Hepatocyte (in vitro differentiated cells): ENCODE data around the gene RAB3GAP2. TPM values are rescaled to one million over a fixed set of nuclear protein-coding genes. Genes with fewer than 3 reads are reported as not detected.

Experiments
- DNase-seq: peaks from one replicate; pipeline ENCODE4 v3.0.0-alpha.2; 2016; ENCODE audit warnings: low spot score
- H2AFZ ChIP-seq: fragments of 200-600 bp; sonication (generic); 2 replicates; pipeline ENCODE4 v1.6.0; 2016; ENCODE audit warnings: antibody characterized with exemption, mild to moderate bottlenecking
- H3K27ac ChIP-seq: fragments of 200-600 bp; sonication (generic); 2 replicates; pipeline ENCODE4 v1.5.1; 2016; ENCODE audit warnings: mild to moderate bottlenecking
- H3K27me3 ChIP-seq: fragments of 200-600 bp; sonication (generic); 2 replicates; pipeline ENCODE4 v1.6.1; 2016
- H3K36me3 ChIP-seq: fragments of 200-600 bp; sonication (generic); replicated peaks from 2 replicates; pipeline ENCODE4 v1.5.1; 2016; ENCODE audit warnings: low read depth; ENCODE audit not compliant: insufficient read depth
- H3K4me1 ChIP-seq: fragments of 200-600 bp; sonication (generic); 2 replicates; pipeline ENCODE4 v1.5.1; 2016; ENCODE audit warnings: mild to moderate bottlenecking, moderate library complexity; ENCODE audit not compliant: insufficient read depth
- H3K4me2 ChIP-seq: fragments of 200-600 bp; sonication (generic); 2 replicates; pipeline ENCODE4 v1.6.0; 2016
- H3K4me3 ChIP-seq: fragments of 200-600 bp; sonication (generic); 2 replicates; pipeline ENCODE4 v1.5.1; 2016; ENCODE audit warnings: mild to moderate bottlenecking
- H3K79me2 ChIP-seq: fragments of 200-600 bp; sonication (generic); 2 replicates; pipeline ENCODE4 v1.6.0; 2017; ENCODE audit warnings: mild to moderate bottlenecking
- H3K9me2 ChIP-seq: fragments of 200-600 bp; sonication (generic); replicated peaks from 2 replicates; pipeline ENCODE4 v1.6.0; 2017; ENCODE audit warnings: mild to moderate bottlenecking; ENCODE audit not compliant: insufficient read depth
- H3K9me3 ChIP-seq: fragments of 200-600 bp; sonication (generic); 2 replicates; pipeline ENCODE4 v1.5.1; 2016; ENCODE audit warnings: low read depth, mild to moderate bottlenecking
- H4K20me1 ChIP-seq: fragments of 200-600 bp; sonication (generic); 2 replicates; pipeline ENCODE4 v1.6.0; 2016; ENCODE audit warnings: mild to moderate bottlenecking; ENCODE audit not compliant: insufficient read depth, poor library complexity, severe bottlenecking
- CTCF ChIP-seq: fragments of 200-600 bp; sonication (generic); IDR thresholded peaks from 2 replicates; pipeline ENCODE4 v1.5.1; 2016; ENCODE audit warnings: antibody characterized with exemption, mild to moderate bottlenecking; ENCODE audit not compliant: poor library complexity
- EZH2 ChIP-seq: fragments of 200-600 bp; sonication (generic); IDR thresholded peaks from 2 replicates; pipeline ENCODE4 v1.6.1; 2016; ENCODE audit warnings: antibody characterized with exemption, mild to moderate bottlenecking, borderline replicate concordance
- EZH2phosphoT487 ChIP-seq: fragments of 200-600 bp; sonication (generic); IDR thresholded peaks from one replicate; pipeline ENCODE4 v1.6.1; 2018; ENCODE audit warnings: antibody characterized with exemption, mild to moderate bottlenecking, low read depth, moderate library complexity; ENCODE audit not compliant: unreplicated experiment, severe bottlenecking
- WGBS: methylation state at CpG from one replicate; pipeline ENCODE4 v1.1.6; 2016; ENCODE audit warnings: low lambda C conversion rate; ENCODE audit errors: missing lambda C conversion rate; 5-methylcytosine and 5-hydroxymethylcytosine counted together
- polyA plus RNA-seq: library from polyadenylated mRNA; unstranded; fragments of >200 nt; fragmentation: Nextera tagmentation; extraction: Ambion mirVana; gene quantifications from 2 replicates; pipeline ENCODE4 v1.2.1, GENCODE V29; 2016
- total RNA-seq: library from RNA; depleted of rRNA; stranded (reverse); fragments of >200 nt; gene quantifications from 2 replicates; pipeline ENCODE4 v1.2.3, GENCODE V29; 2014

The RAB3GAP2 gene
- total and polyA plus RNA-seq, 2 experiments from 2014 or later, result 13.7 to 31.6 TPM

- TF ChIP-seq EZH2phosphoT487 (no peak), CTCF (no peak), EZH2 (no peak)
- Histone ChIP-seq H2AFZ (no peak overlapping the region), H3K36me3 (peaks cover 3% of the 10 kb centered on the region), H3K4me1 (no peaks in the 10 kb centered on the region), H3K9me2 (no peaks in the 10 kb centered on the region), H3K79me2 (no peaks in the 10 kb centered on the region), H3K4me2 (no peak overlapping the region), H3K9me3 (no peaks in the 10 kb centered on the region), H3K27me3 (no peaks in the 10 kb centered on the region), H3K4me3 (no peak overlapping the region), H3K27ac (no peak overlapping the region), H4K20me1 (no peaks in the 10 kb centered on the region)
- 94% methylated on average over 9 of the region's 9 CpGs for WGBS
- no peak for DNase-seq
Measured at GRCh38 chr1:220137019-220137786, 135.1 kb downstream of the RAB3GAP2 start.

DNA sequence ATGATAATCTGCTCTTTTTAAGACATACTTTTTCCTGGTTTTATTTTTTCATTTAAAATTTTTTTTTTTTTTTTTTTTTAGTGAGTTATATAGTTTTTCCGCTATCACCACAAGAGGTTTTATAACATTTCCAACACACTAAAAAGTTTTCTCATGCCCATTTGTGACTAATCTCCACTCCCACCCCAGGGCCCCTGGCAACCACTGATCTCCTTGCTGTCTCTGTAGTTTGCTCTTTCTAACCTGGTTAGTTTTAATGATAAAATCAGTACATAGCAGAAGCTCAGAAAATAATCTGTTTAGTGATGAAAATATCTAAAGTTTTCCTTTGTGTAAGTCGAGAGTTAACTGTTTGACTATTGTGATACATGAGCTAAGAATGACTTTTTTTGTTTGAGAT is 136.5 kb downstream of the RAB3GAP2 start:
- 88% methylated on average over 2 of the region's 2 CpGs for WGBS

GRCh38 chr1:220129479-220130210 is 142.6 kb downstream of the RAB3GAP2 start:
- H2AFZ ChIP-seq, result no peak overlapping the region
- H4K20me1 ChIP-seq, result no peaks in the 10 kb centered on the region
- no peaks in the 10 kb centered on the region for H3K9me2 ChIP-seq
- H3K27ac ChIP-seq, result no peak overlapping the region
- no peaks in the 10 kb centered on the region for H3K4me1 ChIP-seq
- DNase-seq, result no peak
- no peak for TF ChIP-seq CTCF
- no peak for TF ChIP-seq EZH2
- no peak for TF ChIP-seq EZH2phosphoT487
- H3K4me2 ChIP-seq, result no peak overlapping the region
- H3K79me2 ChIP-seq, result peaks cover 5% of the 10 kb centered on the region
- peaks cover 4% of the 10 kb centered on the region for H3K9me3 ChIP-seq
- H3K4me3 ChIP-seq, result no peak overlapping the region
- H3K36me3 ChIP-seq, result no peaks in the 10 kb centered on the region
- no peaks in the 10 kb centered on the region for H3K27me3 ChIP-seq

More for the DNA sequence above, 136.5 kb downstream of the RAB3GAP2 start:
- Histone ChIP-seq H3K27ac (no peak overlapping the region), H3K36me3 (peaks cover 3% of the 10 kb centered on the region), H3K4me2 (no peak overlapping the region), H3K9me2 (no peaks in the 10 kb centered on the region), H3K4me1 (no peaks in the 10 kb centered on the region), H4K20me1 (no peaks in the 10 kb centered on the region), H3K79me2 (no peaks in the 10 kb centered on the region), H3K4me3 (no peak overlapping the region), H3K9me3 (no peaks in the 10 kb centered on the region), H2AFZ (no peak overlapping the region), H3K27me3 (no peaks in the 10 kb centered on the region)
- DNase-seq, result no peak
- TF ChIP-seq CTCF (no peak), EZH2phosphoT487 (no peak), EZH2 (no peak)
